WTC11 (cell line): ENCODE measurements around the gene PDCD1. TPM values are rescaled to one million over a fixed set of nuclear protein-coding genes. Genes with fewer than 3 reads are reported as not detected.

Experiments used
- ATAC-seq: fragments of 200-7000 bp; cut with Tn5 transposase; 2 replicates; pipeline ENCODE4 v1.10.0; 2021; ENCODE audit warnings: mild to moderate bottlenecking, moderate library complexity
- CTCF ChIA-PET: fragments of 300-600 bp; sonication (Branson Sonifier 250); formaldehyde crosslinking; loops from one replicate; lab custom pipeline; 2021; ENCODE audit warnings: antibody characterized with exemption; lab: Charles Lee
- POLR2A ChIA-PET: fragments of 350-600 bp; sonication (Branson Sonifier 250); formaldehyde crosslinking; loops from one replicate; lab custom pipeline; 2021; ENCODE audit warnings: antibody characterized with exemption; lab: Charles Lee
- DNase-seq: peaks from one replicate; pipeline ENCODE4 v3.0.0; 2021; ENCODE audit warnings: low spot score
- H3K27ac Mint-ChIP-seq: 2 replicates; pipeline ENCODE4 v1.8.0; 2021; ENCODE audit warnings: mixed read lengths
- H3K27me3 Mint-ChIP-seq: 2 replicates; pipeline ENCODE4 v1.8.0; 2021; ENCODE audit warnings: low read depth, mild to moderate bottlenecking, moderate library complexity, mixed read lengths
- H3K36me3 Mint-ChIP-seq: 2 replicates; pipeline ENCODE4 v1.8.0; 2021; ENCODE audit warnings: mixed read lengths
- H3K4me1 Mint-ChIP-seq: 2 replicates; pipeline ENCODE4 v1.8.0; 2022; ENCODE audit warnings: mixed read lengths
- H3K4me3 Mint-ChIP-seq: 2 replicates; pipeline ENCODE4 v1.8.0; 2021; ENCODE audit warnings: mild to moderate bottlenecking, moderate library complexity, mixed read lengths
- H3K9me3 Mint-ChIP-seq: 2 replicates; pipeline ENCODE4 v1.8.0; 2021; ENCODE audit warnings: mixed read lengths
- ESRRA ChIP-seq: sonication (generic); formaldehyde crosslinking; IDR thresholded peaks from 2 replicates; pipeline ENCODE4 v1.8.1; 2022; ENCODE audit warnings: mild to moderate bottlenecking, missing genetic modification reagents, borderline replicate concordance
- FOXK1 ChIP-seq: sonication (generic); formaldehyde crosslinking; IDR thresholded peaks from 2 replicates; pipeline ENCODE4 v1.8.0; 2022; ENCODE audit warnings: mild to moderate bottlenecking, moderate library complexity, missing genetic modification reagents
- NFYB ChIP-seq: sonication (generic); formaldehyde crosslinking; conservative IDR thresholded peaks from 2 replicates; pipeline ENCODE4 v1.8.0; 2022; ENCODE audit warnings: low read depth, missing genetic modification reagents
- total RNA-seq: library from RNA; stranded (reverse); gene quantifications from 3 replicates; pipeline ENCODE4 v1.2.3, GENCODE V29; 2021
- TF ChIP-seq, protein P1 (sequence below): sonication (generic); formaldehyde crosslinking; IDR thresholded peaks from 2 replicates; pipeline ENCODE4 v1.8.0; 2023; ENCODE audit warnings: missing genetic modification reagents, mild to moderate bottlenecking, borderline replicate concordance
- TF ChIP-seq, protein P2 (sequence below): fragments of 250-450 bp; sonication (Bioruptor Pico); IDR thresholded peaks from 2 replicates; pipeline ENCODE4 v1.9.0; 2021; ENCODE audit warnings: mild to moderate bottlenecking, borderline replicate concordance
- TF ChIP-seq, protein P3 (sequence below): sonication (generic); formaldehyde crosslinking; IDR thresholded peaks from 2 replicates; pipeline ENCODE4 v1.8.0; 2022; ENCODE audit warnings: missing genetic modification reagents
- TF ChIP-seq, protein P4 (sequence below): fragments of 200-600 bp; IDR thresholded peaks from 2 replicates; pipeline ENCODE4 v1.8.0; 2022; ENCODE audit warnings: antibody characterized with exemption
- TF ChIP-seq, protein P5 (sequence below): sonication (generic); formaldehyde crosslinking; IDR thresholded peaks from 2 replicates; pipeline ENCODE4 v1.8.1; 2022; ENCODE audit warnings: mild to moderate bottlenecking, missing genetic modification reagents, moderate library complexity, borderline replicate concordance

Gene PDCD1
- total RNA-seq, 1 experiment from 2014 or later, result 0.52 TPM

DNA sequence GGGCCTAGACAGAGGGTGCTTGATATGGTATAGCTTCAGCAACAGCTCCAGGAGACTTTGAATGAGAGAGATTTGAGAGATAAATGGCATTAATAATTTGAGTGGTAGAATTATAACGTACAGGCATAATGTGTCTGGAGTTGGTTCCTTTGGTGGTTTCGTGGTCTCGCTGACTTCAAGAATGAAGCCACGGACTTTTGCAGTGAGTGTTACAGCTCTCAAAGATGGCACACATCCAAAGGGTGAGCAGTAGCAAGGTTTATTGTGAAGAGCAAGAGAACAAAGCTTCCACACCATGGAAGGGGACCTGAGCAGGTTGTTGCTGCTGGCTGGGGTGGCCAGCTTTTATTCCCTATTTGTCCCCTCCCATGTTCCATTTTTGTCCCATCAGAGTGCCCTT lies 23.1 kb downstream of the PDCD1 start:
- Mint-ChIP-seq H3K4me3 (no peak overlapping the region), H3K27ac (no peak overlapping the region), H3K4me1 (peaks cover 6% of the 10 kb centered on the region), H3K9me3 (peaks cover 10% of the 10 kb centered on the region), H3K36me3 (no peaks in the 10 kb centered on the region), H3K27me3 (peaks cover 3% of the 10 kb centered on the region; the same call in 1 of the 2 replicates)
- DNase-seq (no peak), ATAC-seq (no peak)
- ChIA-PET POLR2A (no interaction called here), CTCF (interaction anchor here (1.0 kb wide), 1 partner anchor 71 kb away, joined by 3 read pairs; no protein-coding TSS in a partner anchor)
- TF ChIP-seq, protein P1, sequence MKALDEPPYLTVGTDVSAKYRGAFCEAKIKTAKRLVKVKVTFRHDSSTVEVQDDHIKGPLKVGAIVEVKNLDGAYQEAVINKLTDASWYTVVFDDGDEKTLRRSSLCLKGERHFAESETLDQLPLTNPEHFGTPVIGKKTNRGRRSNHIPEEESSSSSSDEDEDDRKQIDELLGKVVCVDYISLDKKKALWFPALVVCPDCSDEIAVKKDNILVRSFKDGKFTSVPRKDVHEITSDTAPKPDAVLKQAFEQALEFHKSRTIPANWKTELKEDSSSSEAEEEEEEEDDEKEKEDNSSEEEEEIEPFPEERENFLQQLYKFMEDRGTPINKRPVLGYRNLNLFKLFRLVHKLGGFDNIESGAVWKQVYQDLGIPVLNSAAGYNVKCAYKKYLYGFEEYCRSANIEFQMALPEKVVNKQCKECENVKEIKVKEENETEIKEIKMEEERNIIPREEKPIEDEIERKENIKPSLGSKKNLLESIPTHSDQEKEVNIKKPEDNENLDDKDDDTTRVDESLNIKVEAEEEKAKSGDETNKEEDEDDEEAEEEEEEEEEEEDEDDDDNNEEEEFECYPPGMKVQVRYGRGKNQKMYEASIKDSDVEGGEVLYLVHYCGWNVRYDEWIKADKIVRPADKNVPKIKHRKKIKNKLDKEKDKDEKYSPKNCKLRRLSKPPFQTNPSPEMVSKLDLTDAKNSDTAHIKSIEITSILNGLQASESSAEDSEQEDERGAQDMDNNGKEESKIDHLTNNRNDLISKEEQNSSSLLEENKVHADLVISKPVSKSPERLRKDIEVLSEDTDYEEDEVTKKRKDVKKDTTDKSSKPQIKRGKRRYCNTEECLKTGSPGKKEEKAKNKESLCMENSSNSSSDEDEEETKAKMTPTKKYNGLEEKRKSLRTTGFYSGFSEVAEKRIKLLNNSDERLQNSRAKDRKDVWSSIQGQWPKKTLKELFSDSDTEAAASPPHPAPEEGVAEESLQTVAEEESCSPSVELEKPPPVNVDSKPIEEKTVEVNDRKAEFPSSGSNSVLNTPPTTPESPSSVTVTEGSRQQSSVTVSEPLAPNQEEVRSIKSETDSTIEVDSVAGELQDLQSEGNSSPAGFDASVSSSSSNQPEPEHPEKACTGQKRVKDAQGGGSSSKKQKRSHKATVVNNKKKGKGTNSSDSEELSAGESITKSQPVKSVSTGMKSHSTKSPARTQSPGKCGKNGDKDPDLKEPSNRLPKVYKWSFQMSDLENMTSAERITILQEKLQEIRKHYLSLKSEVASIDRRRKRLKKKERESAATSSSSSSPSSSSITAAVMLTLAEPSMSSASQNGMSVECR (CRISPR knock-in tag), result no peak
- TF ChIP-seq, protein P2, sequence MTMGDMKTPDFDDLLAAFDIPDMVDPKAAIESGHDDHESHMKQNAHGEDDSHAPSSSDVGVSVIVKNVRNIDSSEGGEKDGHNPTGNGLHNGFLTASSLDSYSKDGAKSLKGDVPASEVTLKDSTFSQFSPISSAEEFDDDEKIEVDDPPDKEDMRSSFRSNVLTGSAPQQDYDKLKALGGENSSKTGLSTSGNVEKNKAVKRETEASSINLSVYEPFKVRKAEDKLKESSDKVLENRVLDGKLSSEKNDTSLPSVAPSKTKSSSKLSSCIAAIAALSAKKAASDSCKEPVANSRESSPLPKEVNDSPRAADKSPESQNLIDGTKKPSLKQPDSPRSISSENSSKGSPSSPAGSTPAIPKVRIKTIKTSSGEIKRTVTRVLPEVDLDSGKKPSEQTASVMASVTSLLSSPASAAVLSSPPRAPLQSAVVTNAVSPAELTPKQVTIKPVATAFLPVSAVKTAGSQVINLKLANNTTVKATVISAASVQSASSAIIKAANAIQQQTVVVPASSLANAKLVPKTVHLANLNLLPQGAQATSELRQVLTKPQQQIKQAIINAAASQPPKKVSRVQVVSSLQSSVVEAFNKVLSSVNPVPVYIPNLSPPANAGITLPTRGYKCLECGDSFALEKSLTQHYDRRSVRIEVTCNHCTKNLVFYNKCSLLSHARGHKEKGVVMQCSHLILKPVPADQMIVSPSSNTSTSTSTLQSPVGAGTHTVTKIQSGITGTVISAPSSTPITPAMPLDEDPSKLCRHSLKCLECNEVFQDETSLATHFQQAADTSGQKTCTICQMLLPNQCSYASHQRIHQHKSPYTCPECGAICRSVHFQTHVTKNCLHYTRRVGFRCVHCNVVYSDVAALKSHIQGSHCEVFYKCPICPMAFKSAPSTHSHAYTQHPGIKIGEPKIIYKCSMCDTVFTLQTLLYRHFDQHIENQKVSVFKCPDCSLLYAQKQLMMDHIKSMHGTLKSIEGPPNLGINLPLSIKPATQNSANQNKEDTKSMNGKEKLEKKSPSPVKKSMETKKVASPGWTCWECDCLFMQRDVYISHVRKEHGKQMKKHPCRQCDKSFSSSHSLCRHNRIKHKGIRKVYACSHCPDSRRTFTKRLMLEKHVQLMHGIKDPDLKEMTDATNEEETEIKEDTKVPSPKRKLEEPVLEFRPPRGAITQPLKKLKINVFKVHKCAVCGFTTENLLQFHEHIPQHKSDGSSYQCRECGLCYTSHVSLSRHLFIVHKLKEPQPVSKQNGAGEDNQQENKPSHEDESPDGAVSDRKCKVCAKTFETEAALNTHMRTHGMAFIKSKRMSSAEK (CRISPR knock-in tag), result no peak
- TF ChIP-seq, protein P3, sequence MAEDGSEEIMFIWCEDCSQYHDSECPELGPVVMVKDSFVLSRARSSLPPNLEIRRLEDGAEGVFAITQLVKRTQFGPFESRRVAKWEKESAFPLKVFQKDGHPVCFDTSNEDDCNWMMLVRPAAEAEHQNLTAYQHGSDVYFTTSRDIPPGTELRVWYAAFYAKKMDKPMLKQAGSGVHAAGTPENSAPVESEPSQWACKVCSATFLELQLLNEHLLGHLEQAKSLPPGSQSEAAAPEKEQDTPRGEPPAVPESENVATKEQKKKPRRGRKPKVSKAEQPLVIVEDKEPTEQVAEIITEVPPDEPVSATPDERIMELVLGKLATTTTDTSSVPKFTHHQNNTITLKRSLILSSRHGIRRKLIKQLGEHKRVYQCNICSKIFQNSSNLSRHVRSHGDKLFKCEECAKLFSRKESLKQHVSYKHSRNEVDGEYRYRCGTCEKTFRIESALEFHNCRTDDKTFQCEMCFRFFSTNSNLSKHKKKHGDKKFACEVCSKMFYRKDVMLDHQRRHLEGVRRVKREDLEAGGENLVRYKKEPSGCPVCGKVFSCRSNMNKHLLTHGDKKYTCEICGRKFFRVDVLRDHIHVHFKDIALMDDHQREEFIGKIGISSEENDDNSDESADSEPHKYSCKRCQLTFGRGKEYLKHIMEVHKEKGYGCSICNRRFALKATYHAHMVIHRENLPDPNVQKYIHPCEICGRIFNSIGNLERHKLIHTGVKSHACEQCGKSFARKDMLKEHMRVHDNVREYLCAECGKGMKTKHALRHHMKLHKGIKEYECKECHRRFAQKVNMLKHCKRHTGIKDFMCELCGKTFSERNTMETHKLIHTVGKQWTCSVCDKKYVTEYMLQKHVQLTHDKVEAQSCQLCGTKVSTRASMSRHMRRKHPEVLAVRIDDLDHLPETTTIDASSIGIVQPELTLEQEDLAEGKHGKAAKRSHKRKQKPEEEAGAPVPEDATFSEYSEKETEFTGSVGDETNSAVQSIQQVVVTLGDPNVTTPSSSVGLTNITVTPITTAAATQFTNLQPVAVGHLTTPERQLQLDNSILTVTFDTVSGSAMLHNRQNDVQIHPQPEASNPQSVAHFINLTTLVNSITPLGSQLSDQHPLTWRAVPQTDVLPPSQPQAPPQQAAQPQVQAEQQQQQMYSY (CRISPR knock-in tag), result no peak
- TF ChIP-seq, protein P4, sequence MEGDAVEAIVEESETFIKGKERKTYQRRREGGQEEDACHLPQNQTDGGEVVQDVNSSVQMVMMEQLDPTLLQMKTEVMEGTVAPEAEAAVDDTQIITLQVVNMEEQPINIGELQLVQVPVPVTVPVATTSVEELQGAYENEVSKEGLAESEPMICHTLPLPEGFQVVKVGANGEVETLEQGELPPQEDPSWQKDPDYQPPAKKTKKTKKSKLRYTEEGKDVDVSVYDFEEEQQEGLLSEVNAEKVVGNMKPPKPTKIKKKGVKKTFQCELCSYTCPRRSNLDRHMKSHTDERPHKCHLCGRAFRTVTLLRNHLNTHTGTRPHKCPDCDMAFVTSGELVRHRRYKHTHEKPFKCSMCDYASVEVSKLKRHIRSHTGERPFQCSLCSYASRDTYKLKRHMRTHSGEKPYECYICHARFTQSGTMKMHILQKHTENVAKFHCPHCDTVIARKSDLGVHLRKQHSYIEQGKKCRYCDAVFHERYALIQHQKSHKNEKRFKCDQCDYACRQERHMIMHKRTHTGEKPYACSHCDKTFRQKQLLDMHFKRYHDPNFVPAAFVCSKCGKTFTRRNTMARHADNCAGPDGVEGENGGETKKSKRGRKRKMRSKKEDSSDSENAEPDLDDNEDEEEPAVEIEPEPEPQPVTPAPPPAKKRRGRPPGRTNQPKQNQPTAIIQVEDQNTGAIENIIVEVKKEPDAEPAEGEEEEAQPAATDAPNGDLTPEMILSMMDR, result no peak
- TF ChIP-seq FOXK1 (CRISPR knock-in tag), result no peak
- TF ChIP-seq, protein P5, sequence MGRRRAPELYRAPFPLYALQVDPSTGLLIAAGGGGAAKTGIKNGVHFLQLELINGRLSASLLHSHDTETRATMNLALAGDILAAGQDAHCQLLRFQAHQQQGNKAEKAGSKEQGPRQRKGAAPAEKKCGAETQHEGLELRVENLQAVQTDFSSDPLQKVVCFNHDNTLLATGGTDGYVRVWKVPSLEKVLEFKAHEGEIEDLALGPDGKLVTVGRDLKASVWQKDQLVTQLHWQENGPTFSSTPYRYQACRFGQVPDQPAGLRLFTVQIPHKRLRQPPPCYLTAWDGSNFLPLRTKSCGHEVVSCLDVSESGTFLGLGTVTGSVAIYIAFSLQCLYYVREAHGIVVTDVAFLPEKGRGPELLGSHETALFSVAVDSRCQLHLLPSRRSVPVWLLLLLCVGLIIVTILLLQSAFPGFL (CRISPR knock-in tag), result no peak
- no peak for TF ChIP-seq ESRRA (CRISPR knock-in tag)
- no peak for TF ChIP-seq NFYB (CRISPR knock-in tag)
